HuH-7.5 (cell line): ENCODE measurements around the gene KRTAP4-7.
"Not testable (repeated sequence)": the region's sequence is repeated elsewhere in the genome, so short reads cannot be mapped to it uniquely, and the experiment has no call there.

Experiments
- DNase-seq: peaks from one replicate; pipeline ENCODE4 v3.0.0; 2011; ENCODE audit warnings: low spot score

Gene KRTAP4-7

DNA sequence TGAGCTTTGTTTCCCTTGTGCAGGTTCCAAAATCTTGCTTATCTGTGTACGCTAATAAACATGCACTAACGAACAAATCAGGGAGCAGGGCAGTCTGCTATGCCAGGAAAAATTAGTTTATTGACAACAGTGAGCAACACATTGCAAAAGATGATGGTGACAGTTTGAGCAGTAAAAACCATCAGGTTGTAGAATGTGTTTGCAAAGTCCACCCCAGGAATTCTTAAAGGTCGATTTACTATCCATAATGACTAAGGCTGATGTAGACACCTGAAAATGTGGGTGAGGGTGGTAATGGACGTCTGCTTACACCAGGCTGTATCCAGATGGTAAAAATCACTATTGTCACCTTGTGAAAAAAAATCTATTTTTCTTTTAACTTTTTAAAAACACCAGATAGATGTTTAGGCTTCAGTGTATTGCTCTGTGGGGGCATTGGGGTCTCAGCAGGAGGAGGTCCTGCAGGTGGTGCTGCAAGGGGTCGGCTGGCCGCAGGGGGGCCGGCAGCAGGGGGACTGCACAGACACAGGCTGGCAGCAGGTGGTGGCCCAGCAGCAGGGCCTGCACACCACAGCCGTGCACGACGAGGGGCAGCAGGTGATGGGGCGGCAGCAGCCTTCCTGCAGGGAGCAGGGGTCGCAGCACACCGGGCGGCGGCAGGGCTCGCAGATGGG, 18.8 kb upstream of the KRTAP4-7 start:
- not testable (repeated sequence) for DNase-seq

- DNase-seq: no peak
These were observed 17.9 kb upstream of the KRTAP4-7 start, which contains the start of gene KRTAP2-4 for GRCh38 chr17:41065829-41066624. KRTAP2-4 (minus strand) TSS chr17:41065879; CDS start chr17:41065845, 34 bp downstream.

GRCh38 chr17:41067281-41067680, 16.7 kb upstream of the KRTAP4-7 start:
- no peak for DNase-seq

- no peak for DNase-seq
These were observed 14.9 kb upstream of the KRTAP4-7 start for GRCh38 chr17:41069031-41069430.

DNA sequence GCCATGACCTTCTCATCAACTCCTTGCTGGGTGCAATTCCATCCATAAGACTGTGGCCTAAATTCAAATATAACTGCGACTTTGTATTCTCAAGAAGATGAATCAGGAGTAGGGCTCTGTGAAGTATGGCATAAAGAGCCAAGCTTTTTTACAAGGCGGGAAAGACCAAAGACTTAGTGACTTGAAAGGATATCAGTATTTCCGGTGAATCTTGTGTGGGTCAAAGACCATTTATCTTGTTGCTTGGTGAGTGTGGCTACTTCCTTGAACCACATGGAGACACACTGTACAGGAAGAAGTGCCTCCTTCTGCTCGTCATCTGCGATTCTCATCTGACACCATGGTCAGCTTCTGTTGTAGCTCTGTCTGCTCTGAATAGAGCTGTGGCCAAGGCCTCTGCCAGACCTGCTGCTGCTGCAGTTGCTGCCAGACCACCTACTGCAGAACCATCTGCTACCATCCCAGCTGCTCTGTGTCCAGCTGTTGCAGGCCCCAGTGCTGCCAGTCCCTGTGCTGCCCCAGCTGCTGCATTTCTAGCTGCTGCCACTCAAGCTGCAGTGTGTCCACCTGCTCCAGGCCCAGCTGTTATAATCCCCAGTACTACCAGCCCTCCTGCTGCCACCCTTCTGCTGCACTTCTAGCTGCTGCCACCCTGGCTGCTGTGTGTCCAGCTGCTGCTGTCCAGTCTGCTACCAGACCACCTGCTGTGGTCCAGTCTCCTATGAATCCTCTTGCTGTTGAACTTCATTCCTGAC, 12.2 kb upstream of the KRTAP4-7 start:
- no peak for DNase-seq

DNA sequence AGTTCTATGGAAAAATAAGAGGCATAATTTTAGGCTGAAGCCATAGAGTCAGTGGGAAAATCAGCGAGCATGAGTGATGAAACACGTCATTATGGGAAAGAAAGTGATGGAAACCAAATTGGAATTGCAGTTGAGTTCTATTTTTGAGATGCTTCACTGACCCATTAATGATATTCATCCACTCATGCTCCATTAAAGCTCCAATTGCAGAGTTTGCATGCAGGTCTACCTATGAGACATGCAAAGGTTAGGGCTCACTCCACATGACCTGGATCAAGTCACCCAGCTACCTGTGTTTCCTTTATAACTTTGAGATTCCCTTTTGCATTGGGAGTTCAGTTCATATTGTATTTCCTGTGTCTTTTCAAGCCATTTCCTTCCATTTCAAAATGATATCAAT, 10.3 kb upstream of the KRTAP4-7 start:
- no peak for DNase-seq

DNA sequence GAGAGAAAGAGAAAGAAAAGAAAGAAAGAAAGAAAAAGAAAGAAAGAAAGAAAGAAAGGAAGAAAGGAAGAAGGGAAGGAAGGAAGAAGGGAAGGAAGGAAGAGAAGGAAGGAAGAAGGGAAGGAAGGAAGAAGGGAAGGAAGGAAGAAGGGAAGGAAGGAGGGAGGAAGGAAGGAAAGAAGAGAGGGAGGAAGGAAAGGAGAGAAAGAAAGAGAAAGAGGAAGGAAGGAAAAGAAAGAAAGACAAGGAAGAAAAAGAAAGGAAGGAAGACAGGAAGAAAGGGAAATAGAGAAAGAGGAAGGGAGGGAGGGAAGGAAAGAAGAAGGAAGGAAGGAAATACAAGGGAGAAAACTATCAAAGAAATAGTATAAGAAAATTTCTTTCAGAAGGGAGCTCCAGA, 7.2 kb upstream of the KRTAP4-7 start:
- no peak for DNase-seq

GRCh38 chr17:41082626-41083025, 1.3 kb upstream of the KRTAP4-7 start:
- DNase-seq: no peak

- DNase-seq: not testable (repeated sequence)
These were observed 523 bp upstream of the KRTAP4-7 start for GRCh38 chr17:41083427-41083826.

DNA sequence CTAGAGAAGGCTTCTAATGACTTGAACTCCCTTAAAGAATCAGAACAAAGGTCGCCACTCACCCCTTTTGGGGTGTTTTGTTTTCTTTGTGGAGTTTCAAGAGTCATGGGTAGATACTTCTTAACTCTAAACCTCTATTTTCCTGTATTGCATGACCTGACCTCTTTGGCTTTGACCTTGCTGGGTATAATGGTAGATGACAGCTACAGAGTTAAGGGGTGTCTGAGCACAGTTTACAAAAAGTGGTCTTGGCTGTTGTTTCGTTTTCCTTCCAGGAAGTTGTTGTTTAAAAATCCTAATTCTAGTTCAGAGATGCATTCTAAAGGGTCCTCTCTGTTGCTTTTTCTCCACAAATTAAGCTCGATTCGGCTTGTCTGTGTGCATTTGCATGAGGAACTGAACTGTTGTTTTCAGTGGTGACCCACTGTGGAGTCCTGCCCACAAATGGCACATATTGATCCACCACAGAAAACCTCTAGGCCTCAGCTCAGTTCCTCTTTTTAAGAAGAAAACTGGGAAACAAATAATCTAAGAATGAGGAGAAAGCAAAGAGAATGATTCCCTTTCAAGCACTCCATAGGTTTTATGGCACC, 4.9 kb downstream of the KRTAP4-7 start:
- not testable (repeated sequence) for DNase-seq

- DNase-seq: no peak
These were observed 12.1 kb downstream of the KRTAP4-7 start for GRCh38 chr17:41096055-41096454.

DNA sequence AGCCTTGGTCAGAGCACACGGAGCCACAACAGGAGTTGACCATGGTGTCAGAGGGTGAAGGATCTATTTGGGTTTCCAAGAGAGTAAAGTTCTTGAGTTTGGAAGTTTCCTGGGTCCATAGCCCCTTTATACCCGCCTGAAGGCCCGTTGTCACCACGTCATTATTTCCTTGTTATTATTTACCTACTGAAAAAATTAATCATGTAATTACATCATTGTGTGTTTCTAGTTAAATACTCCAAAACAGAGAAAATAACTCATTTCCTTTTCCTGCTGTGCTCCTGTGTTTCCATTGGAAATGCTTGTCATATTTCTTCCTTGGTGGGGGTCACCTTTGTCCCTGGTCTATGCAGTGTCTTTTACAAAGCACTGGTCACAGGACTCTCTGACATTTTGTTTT, 14.1 kb downstream of the KRTAP4-7 start, which contains the start of gene KRTAP4-8:
TSS of gene KRTAP4-8 (minus strand) at position 101 of the 400 bp plus-strand sequence. CDS start at position 43, 58 bp downstream.
- no peak for DNase-seq

GRCh38 chr17:41098481-41098880, 14.5 kb downstream of the KRTAP4-7 start:
- DNase-seq: no peak

DNA sequence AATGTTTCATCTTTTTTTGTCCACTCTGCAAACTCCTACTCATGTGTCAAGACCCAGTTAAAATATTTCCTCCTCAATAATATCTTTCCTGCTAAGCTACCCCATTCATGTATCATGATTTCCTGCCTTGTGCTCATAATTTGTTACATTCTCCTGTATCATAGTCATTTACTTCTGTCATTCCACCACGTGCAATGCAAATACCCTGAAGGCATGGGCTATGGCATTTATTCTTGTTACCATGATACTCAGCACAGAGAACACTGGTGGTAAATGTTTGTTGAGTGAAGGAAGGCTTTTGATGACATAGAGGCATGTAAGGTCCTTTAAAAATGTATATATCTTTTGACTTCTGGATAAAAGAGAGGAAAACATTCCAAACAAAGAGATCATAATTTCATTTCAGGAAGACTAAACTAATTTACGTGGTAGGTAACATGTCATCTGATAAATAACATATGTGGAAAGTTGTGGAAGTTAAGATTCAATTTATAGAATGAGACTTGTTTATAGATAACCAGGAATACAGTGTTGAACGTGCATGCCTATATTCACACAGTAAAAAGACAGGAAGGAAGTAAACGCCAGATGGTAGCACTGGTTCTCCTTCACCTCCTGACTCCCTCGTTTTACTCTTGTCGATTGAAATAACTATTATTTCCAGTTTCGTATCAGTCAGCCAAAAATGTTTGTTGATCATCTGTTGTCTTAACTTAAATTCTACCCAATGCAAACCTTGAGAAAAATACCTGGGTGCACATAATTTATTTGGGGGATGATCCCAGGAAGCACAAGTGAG, 15.9 kb downstream of the KRTAP4-7 start:
- not testable (repeated sequence) for DNase-seq

GRCh38 chr17:41101586-41102259, 17.8 kb downstream of the KRTAP4-7 start, which contains the start of gene KRTAP4-16:
KRTAP4-16 (minus strand) TSS chr17:41102209; CDS start chr17:41102209, 0 bp downstream.
- no peak for DNase-seq

DNA sequence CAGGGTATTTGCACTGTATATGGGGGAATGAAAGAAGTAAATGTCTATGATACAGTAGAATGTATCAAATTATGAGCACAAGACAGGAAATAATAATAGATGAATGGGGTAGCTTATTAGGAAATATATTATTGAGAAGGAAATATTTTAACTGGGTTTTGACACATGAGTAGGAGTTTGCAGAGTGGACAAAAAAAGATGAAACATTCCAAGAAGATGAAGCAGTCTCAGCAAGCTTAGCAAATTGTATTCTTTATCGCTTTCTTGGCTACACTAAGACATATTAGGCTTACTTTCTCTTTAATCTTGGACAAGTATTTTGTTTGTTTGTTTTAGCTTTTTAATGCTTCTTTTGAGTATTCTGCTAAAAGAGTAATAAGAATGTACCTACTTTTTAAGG, 19.9 kb downstream of the KRTAP4-7 start:
- DNase-seq: no peak

GRCh38 chr17:41104386-41105038, 20.6 kb downstream of the KRTAP4-7 start:
- DNase-seq: not testable (repeated sequence)

- not testable (repeated sequence) for DNase-seq
These were observed 21.4 kb downstream of the KRTAP4-7 start, which contains the start of gene KRTAP4-9 for GRCh38 chr17:41105347-41105746. KRTAP4-9 (plus strand) TSS chr17:41105389; CDS start chr17:41105389, 0 bp downstream.

- DNase-seq: no peak
These were observed 24.0 kb downstream of the KRTAP4-7 start for GRCh38 chr17:41107941-41108450.
